Left lung (tissue), 10 donors: ENCODE results near the gene CKAP5. TPM values are rescaled to one million over a fixed set of nuclear protein-coding genes. Genes with fewer than 3 reads are reported as not detected.

Experiments used
- ATAC-seq: fragments of 200-7000 bp; cut with Tn5 transposase; one replicate; pipeline ENCODE4 v1.9.1; 2020; ENCODE audit warnings: moderate library complexity
- DNase-seq, 4 donors: peaks; one replicate each; pipeline ENCODE4 v3.0.0-alpha.2; 2013 to 2020
- H3K27ac ChIP-seq, 2 donors: fragments of 200-600 bp; sonication (generic) in 1 of 2; one replicate each; pipeline versions ENCODE4 v1.5.0 to v1.8.0; 2020 to 2021
- H3K27me3 ChIP-seq, 2 donors: fragments of 200-600 bp; sonication (generic) in 1 of 2; one replicate each; pipeline versions ENCODE4 v1.5.0 to v1.8.0; 2020 to 2021
- H3K36me3 ChIP-seq, 2 donors: fragments of 200-600 bp; sonication (generic) in 1 of 2; one replicate each; pipeline versions ENCODE4 v1.5.0 to v1.8.0; 2020 to 2021
- H3K4me1 ChIP-seq, 2 donors: fragments of 200-600 bp; one replicate each; pipeline ENCODE4 v1.8.0; 2021
- H3K4me3 ChIP-seq, 2 donors: fragments of 200-600 bp; sonication (generic) in 1 of 2; one replicate each; pipeline versions ENCODE4 v1.5.0 to v1.8.0; 2020 to 2021; ENCODE audit warnings: mild to moderate bottlenecking in 1 of 2
- H3K9me3 ChIP-seq, 2 donors: fragments of 200-600 bp; sonication (generic) in 1 of 2; one replicate each; pipeline versions ENCODE4 v1.5.0 to v1.8.0; 2020 to 2021
- CTCF ChIP-seq, 2 donors: fragments of 200-600 bp; sonication (generic) in 1 of 2; IDR thresholded peaks; one replicate each; pipeline versions ENCODE4 v1.5.0 to v1.8.0; 2021; ENCODE audit warnings: antibody characterized with exemption in 2 of 2
- intact Hi-C, 2 donors: fragments of 100-400 bp; cut with DNase I; formaldehyde crosslinking; loops; one replicate each; pipeline versions ENCODE4 v1.11.2 to v1.14.2; 2022
- polyA plus RNA-seq, 6 donors: library from polyadenylated mRNA; unstranded; fragments of 120-200 nt; gene quantifications; one replicate each; pipeline ENCODE4 v1.2.1, GENCODE V29; 2013; ENCODE audit not compliant: insufficient read length in 6 of 6
- total RNA-seq, 2 donors: library from RNA; stranded (reverse); fragmentation: NEBNext Ultra II Directional; extraction: Animal tissue kit (Norgen Biotek cat#: 25700); gene quantifications; one replicate each; pipeline ENCODE4 v1.2.1, GENCODE V29; 2021
- donor health status: DM: no; HTN: yes; CAD: no.
- donor health status: DM: no; HTN: no; CAD: no.

The CKAP5 gene
- total and polyA plus RNA-seq, 8 donors: 58.8 to 130 (median 87.4) TPM

- Histone ChIP-seq H3K4me1 (no peaks in the 10 kb centered on the region), H3K4me3 (no peak overlapping the region), H3K9me3 (no peaks in the 10 kb centered on the region), H3K27me3 (no peaks in the 10 kb centered on the region), H3K27ac (no peak overlapping the region), H3K36me3 (no peaks in the 10 kb centered on the region)
- ATAC-seq: no peak
- intact Hi-C loops: loop anchor here in 1 of 2 donors (5.0 kb wide), 1 partner anchor 259 kb away; no protein-coding TSS in a partner anchor
- no peak for TF ChIP-seq CTCF (IDR thresholded peaks at IDR 0.05)
- no peak for DNase-seq
Measured at GRCh38 chr11:46892838-46893237, 46.8 kb upstream of the CKAP5 start.

- Histone ChIP-seq H3K4me3 (no peak overlapping the region), H3K4me1 (no peaks in the 10 kb centered on the region), H3K9me3 (no peaks in the 10 kb centered on the region), H3K27ac (no peak overlapping the region), H3K27me3 (no peaks in the 10 kb centered on the region), H3K36me3 (no peaks in the 10 kb centered on the region)
- no peak for DNase-seq
- no peak for TF ChIP-seq CTCF (IDR thresholded peaks at IDR 0.05)
- intact Hi-C loops: loop anchor here in 1 of 2 donors (5.0 kb wide), 1 partner anchor 260 kb away; no protein-coding TSS in a partner anchor
- no peak for ATAC-seq
Measured at GRCh38 chr11:46892109-46892508, 46.0 kb upstream of the CKAP5 start.

- Histone ChIP-seq H3K27me3 (no peaks in the 10 kb centered on the region), H3K36me3 (no peaks in the 10 kb centered on the region), H3K4me3 (no peak overlapping the region), H3K4me1 (no peaks in the 10 kb centered on the region), H3K9me3 (no peaks in the 10 kb centered on the region), H3K27ac (no peak overlapping the region)
- no peak for TF ChIP-seq CTCF (IDR thresholded peaks at IDR 0.05)
- ATAC-seq (no peak), DNase-seq (no peak)
- intact Hi-C loops: loop anchor here in 1 of 2 donors (5.0 kb wide), 1 partner anchor 262 kb away; no protein-coding TSS in a partner anchor
Measured at GRCh38 chr11:46890665-46891064, 44.6 kb upstream of the CKAP5 start.

GRCh38 chr11:46889689-46890475, 43.8 kb upstream of the CKAP5 start:
- H3K27me3 ChIP-seq: no peaks in the 10 kb centered on the region
- intact Hi-C loops: loop anchor here in 1 of 2 donors (5.0 kb wide), 2 partner anchors 262 to 272 kb away; no protein-coding TSS in a partner anchor
- no peak overlapping the region for H3K4me3 ChIP-seq
- no peaks in the 10 kb centered on the region for H3K4me1 ChIP-seq
- TF ChIP-seq CTCF (IDR thresholded peaks at IDR 0.05): peak; percentile 73 to 81
- no peaks in the 10 kb centered on the region for H3K9me3 ChIP-seq
- H3K27ac ChIP-seq: no peak overlapping the region
- ATAC-seq (peak; percentile 97), DNase-seq (peak in 3 of 4 donors; percentile 58 to 78 (median 67))
- no peaks in the 10 kb centered on the region for H3K36me3 ChIP-seq

GRCh38 chr11:46889251-46889650, 43.2 kb upstream of the CKAP5 start:
- H3K9me3 ChIP-seq: no peaks in the 10 kb centered on the region

More at GRCh38 chr11:46889251-46889650, 43.2 kb upstream of the CKAP5 start:
- ATAC-seq (no peak), DNase-seq (no peak)
- H3K36me3 ChIP-seq: no peaks in the 10 kb centered on the region
- H3K4me1 ChIP-seq: no peaks in the 10 kb centered on the region
- H3K4me3 ChIP-seq: no peak overlapping the region
- TF ChIP-seq CTCF (IDR thresholded peaks at IDR 0.05): no peak
- intact Hi-C loops: loop anchor here in 1 of 2 donors (5.0 kb wide), 1 partner anchor 273 kb away; no protein-coding TSS in a partner anchor
- no peaks in the 10 kb centered on the region for H3K27me3 ChIP-seq
- H3K27ac ChIP-seq: no peak overlapping the region
